GM21423 (cell line): ENCODE results near the gene IGFL3.

ENCODE experiments used
- ATAC-seq: cut with Tn5 transposase; IDR thresholded peaks from one replicate; pipeline ENCODE4 v1.9.1; 2021; ENCODE audit warnings: mild to moderate bottlenecking, moderate library complexity; ENCODE audit not compliant: unreplicated experiment

The IGFL3 gene

DNA sequence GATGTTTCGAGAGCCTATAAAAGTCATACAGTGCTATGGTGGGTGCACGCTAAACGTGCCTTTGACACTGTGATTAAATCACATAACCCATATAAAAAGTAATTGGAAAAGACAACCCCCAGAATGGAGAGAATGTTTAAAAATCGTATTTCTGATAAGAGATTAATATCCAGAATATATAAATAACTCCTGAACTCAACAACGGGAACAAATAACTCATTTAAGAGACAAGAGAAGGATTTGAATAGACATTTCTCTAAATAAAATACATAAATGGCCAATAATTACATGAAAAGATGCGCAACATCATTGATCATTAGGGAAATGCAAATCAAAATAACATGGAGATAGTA, 46.7 kb downstream of the IGFL3 start:
- no peak for ATAC-seq

DNA sequence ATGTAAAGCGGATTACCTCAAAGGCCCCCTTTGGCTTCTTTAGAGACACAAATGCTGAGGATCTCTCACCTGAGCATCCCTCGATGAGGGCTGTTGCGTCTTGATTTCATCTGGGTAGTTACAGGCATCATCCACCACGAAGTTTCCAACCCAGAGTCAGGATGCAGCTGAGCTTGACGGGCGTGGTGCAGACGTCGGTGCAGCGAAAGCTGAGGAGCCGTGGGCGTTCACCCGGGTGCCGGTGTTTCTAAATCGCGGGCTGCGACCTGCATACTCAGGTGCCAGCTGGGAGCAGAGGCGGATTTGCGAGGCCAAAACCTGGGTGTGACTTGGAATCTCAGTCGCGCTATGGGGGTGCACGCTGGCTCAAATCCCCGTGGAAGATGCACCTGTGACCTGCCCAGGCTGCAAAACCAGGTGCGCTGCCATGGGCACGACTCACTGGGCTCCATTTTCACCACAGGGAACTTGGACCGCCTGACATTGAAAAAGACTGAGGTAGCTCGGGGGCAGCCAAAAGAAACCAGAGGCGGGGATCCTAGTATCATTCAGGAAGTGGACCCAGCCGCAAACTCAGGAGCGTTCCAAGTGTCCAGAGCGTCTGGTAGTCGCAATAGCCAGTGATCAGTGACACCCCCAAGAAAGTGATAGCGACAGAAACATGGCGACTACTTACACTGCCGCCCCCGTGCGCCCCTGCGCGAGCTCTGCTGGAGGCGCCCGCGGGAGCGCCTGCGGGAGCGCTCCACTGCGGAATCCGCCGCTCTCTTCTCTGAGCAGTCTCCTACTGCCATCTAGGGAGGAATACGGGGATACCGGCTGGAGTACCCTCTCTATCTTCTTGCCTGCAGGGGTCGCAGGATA, 47.3 kb downstream of the IGFL3 start:
- no peak for ATAC-seq

DNA sequence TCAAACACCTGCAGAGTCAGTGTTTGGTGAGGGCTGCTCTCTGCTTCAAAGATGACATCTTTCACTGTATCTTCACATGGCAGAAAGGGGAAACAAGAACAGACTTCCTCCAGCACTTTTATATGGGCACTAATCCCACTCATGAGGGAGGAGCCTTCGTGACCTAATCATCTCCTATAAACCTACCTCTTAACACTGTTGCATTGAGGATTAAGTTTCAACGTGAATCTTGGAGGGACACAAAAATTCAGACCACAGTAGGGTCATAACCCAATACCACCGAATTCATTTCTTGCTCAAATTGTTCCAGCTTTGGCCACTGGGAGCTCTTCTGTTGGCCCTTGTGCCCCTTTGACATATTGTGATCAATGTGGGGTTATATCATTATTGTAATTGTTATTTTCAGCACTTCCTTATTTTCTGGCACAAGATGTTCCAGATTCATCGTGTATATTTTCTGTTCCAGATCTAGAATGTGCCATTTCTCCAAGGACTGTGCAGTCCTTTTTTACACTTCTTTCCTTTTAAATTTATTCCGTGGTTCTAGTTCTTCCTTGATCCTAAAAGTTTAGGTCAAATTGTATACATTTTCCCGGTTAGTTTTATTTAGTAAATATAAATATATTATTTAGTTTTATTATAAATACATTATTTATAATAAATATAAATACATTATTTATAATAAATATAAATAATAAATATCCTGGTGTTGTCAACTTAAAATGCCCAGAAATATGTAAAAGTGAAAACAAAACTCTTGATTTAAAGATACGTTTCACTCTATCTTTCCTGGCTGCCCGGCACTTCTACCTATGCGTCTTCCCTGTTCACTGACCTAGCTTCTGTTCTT, 48.2 kb downstream of the IGFL3 start:
- no peak for ATAC-seq

DNA sequence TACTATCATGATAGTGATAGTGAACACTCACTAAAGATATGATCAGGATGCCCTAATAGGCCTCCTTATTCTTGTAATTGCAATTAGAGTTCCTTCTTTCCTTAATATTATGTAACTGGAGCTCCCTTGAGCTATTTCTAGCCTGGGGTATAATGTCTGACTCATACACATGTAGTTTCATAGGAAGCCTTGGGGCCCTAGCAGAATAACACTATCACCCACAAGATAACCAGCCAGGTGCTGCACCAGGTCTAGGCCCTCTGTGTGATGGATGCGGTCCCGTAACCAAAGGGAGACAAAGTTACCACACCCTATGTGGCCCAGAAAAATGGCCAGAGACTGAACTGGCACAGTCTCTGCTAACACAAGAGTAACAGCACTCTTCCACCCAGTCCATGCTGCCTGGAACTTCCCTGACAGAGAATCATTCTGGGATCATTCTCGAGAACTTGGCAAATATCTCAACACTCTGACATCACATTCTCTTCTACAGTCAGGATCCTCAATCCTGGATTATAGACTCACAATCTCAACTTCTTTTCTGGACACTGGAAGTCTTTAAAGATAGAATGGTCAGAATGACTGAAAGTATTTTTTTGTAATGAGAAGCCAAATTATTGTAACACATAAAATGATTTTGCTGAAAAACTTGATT, 51.1 kb downstream of the IGFL3 start:
- ATAC-seq: no peak
